Measurements from ENCODE around the gene GPHN.
"Not testable (repeated sequence)": the region's sequence is repeated elsewhere in the genome, so short reads cannot be mapped to it uniquely, and the experiment has no call there.

GPHN gene

GRCh38 chr14:67031920-67032774 lies 524.2 kb downstream of the GPHN start:
- no peak for DNase-seq

- DNase-seq, result no peak
Observed at GRCh38 chr14:67045440-67045839, 537.5 kb downstream of the GPHN start.

GRCh38 chr14:67050896-67051295 lies 542.9 kb downstream of the GPHN start:
- no peak for DNase-seq

- no peak for DNase-seq
Observed at GRCh38 chr14:67056684-67057083, 548.7 kb downstream of the GPHN start.

- no peak for DNase-seq
Observed at GRCh38 chr14:67059596-67059995, 551.6 kb downstream of the GPHN start.

- no peak for DNase-seq
Observed at GRCh38 chr14:67060546-67060945, 552.6 kb downstream of the GPHN start.

GRCh38 chr14:67067070-67067814 lies 559.3 kb downstream of the GPHN start:
- not testable (repeated sequence) for DNase-seq

- no peak for DNase-seq
Observed at GRCh38 chr14:67068251-67068650, 560.3 kb downstream of the GPHN start.

GRCh38 chr14:67071506-67071905 lies 563.6 kb downstream of the GPHN start:
- no peak for DNase-seq

- peak in 2 of 56 donors; percentile 3 to 14 for DNase-seq
Observed at GRCh38 chr14:67077921-67078320, 570.0 kb downstream of the GPHN start.

- DNase-seq, result no peak
Observed at GRCh38 chr14:67079846-67080245, 571.9 kb downstream of the GPHN start.

GRCh38 chr14:67108230-67108629 lies 600.3 kb downstream of the GPHN start:
- DNase-seq, result no peak

GRCh38 chr14:67111022-67111421 lies 603.1 kb downstream of the GPHN start:
- no peak for DNase-seq

- DNase-seq, result no peak
Observed at GRCh38 chr14:67112344-67112743, 604.4 kb downstream of the GPHN start.

- DNase-seq, result no peak
Observed at GRCh38 chr14:67127174-67127573, 619.2 kb downstream of the GPHN start.

GRCh38 chr14:67129768-67130167 lies 621.8 kb downstream of the GPHN start:
- DNase-seq, result no peak

- no peak for DNase-seq
Observed at GRCh38 chr14:67131691-67132090, 623.7 kb downstream of the GPHN start.

GRCh38 chr14:67133144-67133543 lies 625.2 kb downstream of the GPHN start:
- no peak for DNase-seq

GRCh38 chr14:67133595-67134441 lies 625.9 kb downstream of the GPHN start:
- DNase-seq, result no peak

GRCh38 chr14:67137744-67138371 lies 629.9 kb downstream of the GPHN start:
- DNase-seq, result no peak

- DNase-seq, result no peak
Observed at GRCh38 chr14:67140556-67140955, 632.6 kb downstream of the GPHN start.

Data from nucleus accumbens (tissue), 56 donors.